ENCODE data around the gene SNAI1.

DNA sequence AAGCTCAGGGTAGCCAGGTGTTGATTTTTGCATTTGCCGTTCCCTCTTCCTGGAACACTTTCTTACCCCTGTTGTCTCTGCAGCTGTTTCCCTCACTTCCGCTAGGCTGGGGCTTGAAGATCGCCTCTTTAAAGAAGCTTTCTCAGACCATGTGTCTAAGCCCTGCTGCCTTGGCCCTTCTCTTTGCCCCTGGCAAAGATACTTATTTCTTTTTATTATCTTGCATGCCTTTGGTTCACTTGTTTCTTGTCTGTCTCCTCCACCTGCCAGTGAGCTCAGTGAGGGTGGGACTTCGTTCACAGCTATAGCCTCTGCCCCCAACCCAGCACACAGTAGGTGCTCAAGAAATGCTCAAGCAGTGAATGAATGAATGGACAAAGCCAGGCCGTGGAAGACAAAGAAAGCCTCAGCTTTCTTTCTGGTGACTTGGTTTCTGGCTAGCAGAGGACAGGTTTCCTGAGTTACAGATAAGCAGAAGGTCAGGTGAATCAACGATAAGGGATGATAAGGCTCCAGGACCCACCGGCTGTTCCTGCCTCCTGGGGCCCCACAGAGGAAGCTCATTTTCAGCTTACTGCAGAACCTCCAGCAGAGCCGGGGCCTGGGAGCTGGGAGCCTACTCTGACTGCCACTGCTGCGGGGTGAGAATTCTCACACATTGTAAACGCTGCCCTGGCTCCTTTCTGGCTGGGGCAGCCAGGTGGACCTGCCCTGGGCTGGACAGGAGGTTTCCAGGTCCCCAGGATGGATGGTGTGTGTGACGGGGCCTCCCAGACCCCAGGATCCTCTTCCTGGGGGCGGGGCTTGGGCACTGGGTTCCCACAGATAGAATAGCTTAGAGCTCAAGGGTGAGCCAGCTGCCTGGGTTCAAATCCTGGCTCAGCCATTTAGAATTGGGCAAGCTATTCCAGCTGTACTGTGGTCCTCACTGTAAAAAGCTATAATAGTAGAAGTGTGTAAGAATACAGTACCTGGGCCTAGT is 29.8 kb downstream of the SNAI1 start:
- TF ChIP-seq CTCF (IDR thresholded peaks at IDR 0.05) (no peak), POLR2AphosphoS5 (IDR thresholded peaks at IDR 0.05) (no peak)
